GM23338 (cell line): ENCODE results near the gene DNAH6. TPM values are rescaled to one million over a fixed set of nuclear protein-coding genes. Genes with fewer than 3 reads are reported as not detected.

Experiments
- ATAC-seq: fragments of 200-7000 bp; cut with Tn5 transposase; 3 replicates; pipeline ENCODE4 v1.9.1; 2020
- DNase-seq: peaks from one replicate; pipeline ENCODE4 v3.0.0-alpha.2; 2015; ENCODE audit warnings: low spot score
- H2AFZ ChIP-seq: fragments of 200-600 bp; sonication (generic); 2 replicates; pipeline ENCODE4 v1.8.0; 2016; ENCODE audit warnings: antibody characterized with exemption, mild to moderate bottlenecking, moderate library complexity
- H3F3A ChIP-seq: fragments of 200-600 bp; sonication (generic); replicated peaks from 2 replicates; pipeline ENCODE4 v1.8.0; 2017; ENCODE audit warnings: antibody characterized with exemption, mixed run types, low read depth
- H3K27ac ChIP-seq: fragments of 200-600 bp; sonication (generic); 2 replicates; pipeline ENCODE4 v1.6.1; 2016; ENCODE audit warnings: low read depth
- H3K27me3 ChIP-seq: fragments of 200-600 bp; sonication (generic); 2 replicates; pipeline ENCODE4 v1.8.0; 2016; ENCODE audit warnings: mild to moderate bottlenecking, mixed run types, moderate library complexity; ENCODE audit not compliant: insufficient read depth
- H3K36me3 ChIP-seq: fragments of 200-600 bp; sonication (generic); 2 replicates; pipeline ENCODE4 v1.8.0; 2016; ENCODE audit warnings: mild to moderate bottlenecking; ENCODE audit not compliant: insufficient read depth
- H3K4me1 ChIP-seq: fragments of 200-600 bp; sonication (generic); 2 replicates; pipeline ENCODE4 v1.8.0; 2016; ENCODE audit warnings: mild to moderate bottlenecking, moderate library complexity; ENCODE audit not compliant: insufficient read depth
- H3K4me2 ChIP-seq: fragments of 200-600 bp; sonication (generic); 2 replicates; pipeline ENCODE4 v1.7.1; 2017; ENCODE audit warnings: mixed run types
- H3K4me3 ChIP-seq: fragments of 200-600 bp; sonication (generic); 2 replicates; pipeline ENCODE4 v1.6.1; 2016; ENCODE audit warnings: mixed run types
- H3K79me2 ChIP-seq: fragments of 200-600 bp; sonication (generic); replicated peaks from 2 replicates; pipeline ENCODE4 v1.8.0; 2017; ENCODE audit warnings: mild to moderate bottlenecking; ENCODE audit not compliant: insufficient read depth
- H3K9me2 ChIP-seq: fragments of 200-600 bp; sonication (generic); 2 replicates; pipeline ENCODE4 v1.8.0; 2017; ENCODE audit not compliant: insufficient read depth
- H4K20me1 ChIP-seq: fragments of 200-600 bp; sonication (generic); replicated peaks from 2 replicates; pipeline ENCODE4 v1.8.0; 2017; ENCODE audit warnings: mild to moderate bottlenecking; ENCODE audit not compliant: insufficient read depth
- H3K27ac Mint-ChIP-seq: 2 replicates; pipeline ENCODE4 v1.8.0; 2020; ENCODE audit warnings: inconsistent platforms, mild to moderate bottlenecking, moderate library complexity, mixed read lengths
- H3K27me3 Mint-ChIP-seq: 3 replicates; pipeline ENCODE4 v1.8.0; 2022; ENCODE audit warnings: low read depth, mild to moderate bottlenecking, moderate library complexity, mixed read lengths, inconsistent platforms; ENCODE audit not compliant: insufficient read depth, poor library complexity
- H3K36me3 Mint-ChIP-seq: 3 replicates; pipeline ENCODE4 v1.8.0; 2021; ENCODE audit warnings: low read depth, mild to moderate bottlenecking, inconsistent platforms, moderate library complexity, mixed read lengths
- H3K4me1 Mint-ChIP-seq: 3 replicates; pipeline ENCODE4 v1.8.0; 2020; ENCODE audit warnings: mild to moderate bottlenecking, inconsistent platforms, mixed read lengths
- H3K4me3 Mint-ChIP-seq: 3 replicates; pipeline ENCODE4 v1.8.0; 2021; ENCODE audit warnings: moderate library complexity, mild to moderate bottlenecking, inconsistent platforms, mixed read lengths
- H3K9me3 Mint-ChIP-seq: 3 replicates; pipeline ENCODE4 v1.8.0; 2020; ENCODE audit warnings: moderate library complexity, mild to moderate bottlenecking, inconsistent platforms, mixed read lengths
- CREB1 ChIP-seq: fragments of 250-450 bp; sonication (Bioruptor Pico); IDR thresholded peaks from 2 replicates; pipeline ENCODE4 v1.5.0; 2020; ENCODE audit warnings: low read depth, mild to moderate bottlenecking, moderate library complexity
- EZH2 ChIP-seq: fragments of 200-600 bp; sonication (generic); IDR thresholded peaks from one replicate; pipeline ENCODE4 v1.8.0; 2017; ENCODE audit warnings: antibody characterized with exemption, mild to moderate bottlenecking, low read depth; ENCODE audit not compliant: unreplicated experiment
- EZH2phosphoT487 ChIP-seq: fragments of 200-600 bp; sonication (generic); IDR thresholded peaks from one replicate; pipeline ENCODE4 v1.8.1; 2018; ENCODE audit warnings: antibody characterized with exemption; ENCODE audit not compliant: unreplicated experiment
- JUNB ChIP-seq: IDR thresholded peaks from one replicate; pipeline ENCODE4 v1.6.1; 2016; ENCODE audit warnings: antibody characterized with exemption; ENCODE audit not compliant: unreplicated experiment
- NANOG ChIP-seq: IDR thresholded peaks from 2 replicates; pipeline ENCODE4 v1.6.1; 2016; ENCODE audit warnings: antibody characterized with exemption, borderline replicate concordance
- POLR2AphosphoS5 ChIP-seq: IDR thresholded peaks from 2 replicates; pipeline ENCODE4 v1.6.1; 2016; ENCODE audit warnings: antibody characterized with exemption, low read depth
- STAT1 ChIP-seq: IDR thresholded peaks from one replicate; pipeline ENCODE4 v1.6.1; 2016; ENCODE audit warnings: antibody characterized with exemption; ENCODE audit not compliant: unreplicated experiment
- ZNF114 ChIP-seq: fragments of 250-450 bp; sonication (Bioruptor Pico); IDR thresholded peaks from 2 replicates; pipeline ENCODE4 v1.5.0; 2020; ENCODE audit warnings: mild to moderate bottlenecking, moderate library complexity
- ZNF331 ChIP-seq: fragments of 250-450 bp; sonication (Bioruptor Pico); IDR thresholded peaks from 2 replicates; pipeline ENCODE4 v1.5.0; 2020; ENCODE audit warnings: low read depth, mild to moderate bottlenecking, moderate library complexity
- polyA plus RNA-seq: library from polyadenylated mRNA; unstranded; fragments of >200 nt; fragmentation: Nextera tagmentation; extraction: Ambion mirVana; gene quantifications from 2 replicates; pipeline ENCODE4 v1.2.1, GENCODE V29; 2016
- total RNA-seq: library from RNA; depleted of rRNA; stranded (reverse); fragments of >200 nt; shearing (Covaris generic); gene quantifications from 2 replicates; pipeline ENCODE4 v1.2.3, GENCODE V29; 2014
- TF ChIP-seq, protein P1 (sequence below), 2 experiments: fragments of 200-600 bp in 1 of 2; sonication (generic) in 1 of 2; conservative IDR thresholded peaks; 2 replicates each; pipeline versions ENCODE4 v1.5.1 to v1.6.1; 2016 to 2017; ENCODE audit warnings: antibody characterized with exemption in 2 of 2, low read depth in 2 of 2, mild to moderate bottlenecking in 2 of 2, moderate library complexity in 1 of 2
- TF ChIP-seq, protein P2 (sequence below): fragments of 250-450 bp; sonication (Bioruptor Pico); IDR thresholded peaks from 2 replicates; pipeline ENCODE4 v1.5.0; 2020; ENCODE audit warnings: mild to moderate bottlenecking, moderate library complexity
- TF ChIP-seq, protein P3 (sequence below): IDR thresholded peaks from 2 replicates; pipeline ENCODE4 v1.6.1; 2016; ENCODE audit warnings: antibody characterized with exemption
- TF ChIP-seq, protein P4 (sequence below): IDR thresholded peaks from one replicate; pipeline ENCODE4 v1.6.1; 2018; ENCODE audit warnings: antibody characterized with exemption; ENCODE audit not compliant: unreplicated experiment

Gene DNAH6
- total and polyA plus RNA-seq, 2 experiments from 2014 or later = 0.27 to 0.31 TPM

DNA sequence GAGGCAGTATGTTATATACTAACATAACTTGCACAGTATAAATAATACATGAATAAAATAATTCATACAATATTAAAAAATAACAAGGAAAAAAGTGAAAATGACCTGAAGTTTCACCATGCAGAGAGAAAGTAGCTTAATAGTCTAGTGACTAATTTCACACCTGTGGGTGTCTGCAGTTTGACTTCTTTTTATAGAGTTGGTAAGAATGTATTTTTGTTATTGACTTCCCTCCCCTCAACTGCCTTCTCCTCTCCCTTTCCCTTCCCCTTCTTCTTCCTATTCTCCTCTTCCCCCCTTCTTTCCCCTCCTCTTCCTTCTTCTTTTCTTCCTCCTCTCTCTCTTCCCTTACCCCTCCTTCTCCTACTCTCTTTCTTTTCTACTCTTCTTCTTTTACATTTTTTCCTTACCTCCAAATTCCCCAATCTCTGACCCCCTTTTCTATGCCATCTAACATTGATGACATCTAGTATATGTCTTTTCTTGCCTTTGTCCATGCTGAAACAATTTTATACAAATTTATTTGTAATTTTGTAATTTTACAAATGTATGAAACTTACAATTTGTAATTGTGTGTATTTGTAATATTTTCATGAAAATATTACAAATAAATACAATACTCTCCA is 3.1 kb downstream of the DNAH6 start:
- TF ChIP-seq CREB1 (no peak), ZNF331 (CRISPR knock-in tag) (no peak), POLR2AphosphoS5 (no peak), JUNB (no peak), STAT1 (no peak), ZNF114 (CRISPR knock-in tag) (no peak), EZH2phosphoT487 (no peak), EZH2 (no peak), NANOG (no peak)
- TF ChIP-seq, protein P1, sequence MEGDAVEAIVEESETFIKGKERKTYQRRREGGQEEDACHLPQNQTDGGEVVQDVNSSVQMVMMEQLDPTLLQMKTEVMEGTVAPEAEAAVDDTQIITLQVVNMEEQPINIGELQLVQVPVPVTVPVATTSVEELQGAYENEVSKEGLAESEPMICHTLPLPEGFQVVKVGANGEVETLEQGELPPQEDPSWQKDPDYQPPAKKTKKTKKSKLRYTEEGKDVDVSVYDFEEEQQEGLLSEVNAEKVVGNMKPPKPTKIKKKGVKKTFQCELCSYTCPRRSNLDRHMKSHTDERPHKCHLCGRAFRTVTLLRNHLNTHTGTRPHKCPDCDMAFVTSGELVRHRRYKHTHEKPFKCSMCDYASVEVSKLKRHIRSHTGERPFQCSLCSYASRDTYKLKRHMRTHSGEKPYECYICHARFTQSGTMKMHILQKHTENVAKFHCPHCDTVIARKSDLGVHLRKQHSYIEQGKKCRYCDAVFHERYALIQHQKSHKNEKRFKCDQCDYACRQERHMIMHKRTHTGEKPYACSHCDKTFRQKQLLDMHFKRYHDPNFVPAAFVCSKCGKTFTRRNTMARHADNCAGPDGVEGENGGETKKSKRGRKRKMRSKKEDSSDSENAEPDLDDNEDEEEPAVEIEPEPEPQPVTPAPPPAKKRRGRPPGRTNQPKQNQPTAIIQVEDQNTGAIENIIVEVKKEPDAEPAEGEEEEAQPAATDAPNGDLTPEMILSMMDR (conservative IDR thresholded peaks at IDR 0.05; ENCODE audit: low read depth in 2 of 2) = no peak
- TF ChIP-seq, protein P2, sequence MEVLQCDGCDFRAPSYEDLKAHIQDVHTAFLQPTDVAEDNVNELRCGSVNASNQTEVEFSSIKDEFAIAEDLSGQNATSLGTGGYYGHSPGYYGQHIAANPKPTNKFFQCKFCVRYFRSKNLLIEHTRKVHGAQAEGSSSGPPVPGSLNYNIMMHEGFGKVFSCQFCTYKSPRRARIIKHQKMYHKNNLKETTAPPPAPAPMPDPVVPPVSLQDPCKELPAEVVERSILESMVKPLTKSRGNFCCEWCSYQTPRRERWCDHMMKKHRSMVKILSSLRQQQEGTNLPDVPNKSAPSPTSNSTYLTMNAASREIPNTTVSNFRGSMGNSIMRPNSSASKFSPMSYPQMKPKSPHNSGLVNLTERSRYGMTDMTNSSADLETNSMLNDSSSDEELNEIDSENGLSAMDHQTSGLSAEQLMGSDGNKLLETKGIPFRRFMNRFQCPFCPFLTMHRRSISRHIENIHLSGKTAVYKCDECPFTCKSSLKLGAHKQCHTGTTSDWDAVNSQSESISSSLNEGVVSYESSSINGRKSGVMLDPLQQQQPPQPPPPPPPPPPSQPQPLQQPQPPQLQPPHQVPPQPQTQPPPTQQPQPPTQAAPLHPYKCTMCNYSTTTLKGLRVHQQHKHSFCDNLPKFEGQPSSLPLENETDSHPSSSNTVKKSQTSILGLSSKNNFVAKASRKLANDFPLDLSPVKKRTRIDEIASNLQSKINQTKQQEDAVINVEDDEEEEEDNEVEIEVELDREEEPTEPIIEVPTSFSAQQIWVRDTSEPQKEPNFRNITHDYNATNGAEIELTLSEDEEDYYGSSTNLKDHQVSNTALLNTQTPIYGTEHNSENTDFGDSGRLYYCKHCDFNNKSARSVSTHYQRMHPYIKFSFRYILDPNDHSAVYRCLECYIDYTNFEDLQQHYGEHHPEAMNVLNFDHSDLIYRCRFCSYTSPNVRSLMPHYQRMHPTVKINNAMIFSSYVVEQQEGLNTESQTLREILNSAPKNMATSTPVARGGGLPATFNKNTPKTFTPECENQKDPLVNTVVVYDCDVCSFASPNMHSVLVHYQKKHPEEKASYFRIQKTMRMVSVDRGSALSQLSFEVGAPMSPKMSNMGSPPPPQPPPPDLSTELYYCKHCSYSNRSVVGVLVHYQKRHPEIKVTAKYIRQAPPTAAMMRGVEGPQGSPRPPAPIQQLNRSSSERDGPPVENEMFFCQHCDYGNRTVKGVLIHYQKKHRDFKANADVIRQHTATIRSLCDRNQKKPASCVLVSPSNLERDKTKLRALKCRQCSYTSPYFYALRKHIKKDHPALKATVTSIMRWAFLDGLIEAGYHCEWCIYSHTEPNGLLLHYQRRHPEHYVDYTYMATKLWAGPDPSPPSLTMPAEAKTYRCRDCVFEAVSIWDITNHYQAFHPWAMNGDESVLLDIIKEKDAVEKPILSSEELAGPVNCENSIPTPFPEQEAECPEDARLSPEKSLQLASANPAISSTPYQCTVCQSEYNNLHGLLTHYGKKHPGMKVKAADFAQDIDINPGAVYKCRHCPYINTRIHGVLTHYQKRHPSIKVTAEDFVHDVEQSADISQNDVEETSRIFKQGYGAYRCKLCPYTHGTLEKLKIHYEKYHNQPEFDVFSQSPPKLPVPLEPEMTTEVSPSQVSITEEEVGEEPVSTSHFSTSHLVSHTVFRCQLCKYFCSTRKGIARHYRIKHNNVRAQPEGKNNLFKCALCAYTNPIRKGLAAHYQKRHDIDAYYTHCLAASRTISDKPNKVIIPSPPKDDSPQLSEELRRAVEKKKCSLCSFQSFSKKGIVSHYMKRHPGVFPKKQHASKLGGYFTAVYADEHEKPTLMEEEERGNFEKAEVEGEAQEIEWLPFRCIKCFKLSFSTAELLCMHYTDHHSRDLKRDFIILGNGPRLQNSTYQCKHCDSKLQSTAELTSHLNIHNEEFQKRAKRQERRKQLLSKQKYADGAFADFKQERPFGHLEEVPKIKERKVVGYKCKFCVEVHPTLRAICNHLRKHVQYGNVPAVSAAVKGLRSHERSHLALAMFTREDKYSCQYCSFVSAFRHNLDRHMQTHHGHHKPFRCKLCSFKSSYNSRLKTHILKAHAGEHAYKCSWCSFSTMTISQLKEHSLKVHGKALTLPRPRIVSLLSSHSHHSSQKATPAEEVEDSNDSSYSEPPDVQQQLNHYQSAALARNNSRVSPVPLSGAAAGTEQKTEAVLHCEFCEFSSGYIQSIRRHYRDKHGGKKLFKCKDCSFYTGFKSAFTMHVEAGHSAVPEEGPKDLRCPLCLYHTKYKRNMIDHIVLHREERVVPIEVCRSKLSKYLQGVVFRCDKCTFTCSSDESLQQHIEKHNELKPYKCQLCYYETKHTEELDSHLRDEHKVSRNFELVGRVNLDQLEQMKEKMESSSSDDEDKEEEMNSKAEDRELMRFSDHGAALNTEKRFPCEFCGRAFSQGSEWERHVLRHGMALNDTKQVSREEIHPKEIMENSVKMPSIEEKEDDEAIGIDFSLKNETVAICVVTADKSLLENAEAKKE (CRISPR knock-in tag) = no peak
- TF ChIP-seq, protein P3, sequence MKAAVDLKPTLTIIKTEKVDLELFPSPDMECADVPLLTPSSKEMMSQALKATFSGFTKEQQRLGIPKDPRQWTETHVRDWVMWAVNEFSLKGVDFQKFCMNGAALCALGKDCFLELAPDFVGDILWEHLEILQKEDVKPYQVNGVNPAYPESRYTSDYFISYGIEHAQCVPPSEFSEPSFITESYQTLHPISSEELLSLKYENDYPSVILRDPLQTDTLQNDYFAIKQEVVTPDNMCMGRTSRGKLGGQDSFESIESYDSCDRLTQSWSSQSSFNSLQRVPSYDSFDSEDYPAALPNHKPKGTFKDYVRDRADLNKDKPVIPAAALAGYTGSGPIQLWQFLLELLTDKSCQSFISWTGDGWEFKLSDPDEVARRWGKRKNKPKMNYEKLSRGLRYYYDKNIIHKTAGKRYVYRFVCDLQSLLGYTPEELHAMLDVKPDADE = no peak
- TF ChIP-seq, protein P4, sequence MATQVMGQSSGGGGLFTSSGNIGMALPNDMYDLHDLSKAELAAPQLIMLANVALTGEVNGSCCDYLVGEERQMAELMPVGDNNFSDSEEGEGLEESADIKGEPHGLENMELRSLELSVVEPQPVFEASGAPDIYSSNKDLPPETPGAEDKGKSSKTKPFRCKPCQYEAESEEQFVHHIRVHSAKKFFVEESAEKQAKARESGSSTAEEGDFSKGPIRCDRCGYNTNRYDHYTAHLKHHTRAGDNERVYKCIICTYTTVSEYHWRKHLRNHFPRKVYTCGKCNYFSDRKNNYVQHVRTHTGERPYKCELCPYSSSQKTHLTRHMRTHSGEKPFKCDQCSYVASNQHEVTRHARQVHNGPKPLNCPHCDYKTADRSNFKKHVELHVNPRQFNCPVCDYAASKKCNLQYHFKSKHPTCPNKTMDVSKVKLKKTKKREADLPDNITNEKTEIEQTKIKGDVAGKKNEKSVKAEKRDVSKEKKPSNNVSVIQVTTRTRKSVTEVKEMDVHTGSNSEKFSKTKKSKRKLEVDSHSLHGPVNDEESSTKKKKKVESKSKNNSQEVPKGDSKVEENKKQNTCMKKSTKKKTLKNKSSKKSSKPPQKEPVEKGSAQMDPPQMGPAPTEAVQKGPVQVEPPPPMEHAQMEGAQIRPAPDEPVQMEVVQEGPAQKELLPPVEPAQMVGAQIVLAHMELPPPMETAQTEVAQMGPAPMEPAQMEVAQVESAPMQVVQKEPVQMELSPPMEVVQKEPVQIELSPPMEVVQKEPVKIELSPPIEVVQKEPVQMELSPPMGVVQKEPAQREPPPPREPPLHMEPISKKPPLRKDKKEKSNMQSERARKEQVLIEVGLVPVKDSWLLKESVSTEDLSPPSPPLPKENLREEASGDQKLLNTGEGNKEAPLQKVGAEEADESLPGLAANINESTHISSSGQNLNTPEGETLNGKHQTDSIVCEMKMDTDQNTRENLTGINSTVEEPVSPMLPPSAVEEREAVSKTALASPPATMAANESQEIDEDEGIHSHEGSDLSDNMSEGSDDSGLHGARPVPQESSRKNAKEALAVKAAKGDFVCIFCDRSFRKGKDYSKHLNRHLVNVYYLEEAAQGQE = no peak
- Mint-ChIP-seq H3K27me3 (peaks cover 3% of the 10 kb centered on the region), H3K9me3 (no peaks in the 10 kb centered on the region), H3K4me3 (no peak overlapping the region), H3K4me1 (peaks cover 4% of the 10 kb centered on the region; the same call in 2 of the 3 replicates), H3K27ac (no peak overlapping the region), H3K36me3 (no peaks in the 10 kb centered on the region)
- no peaks in the 10 kb centered on the region for H3K4me1 ChIP-seq
- H4K20me1 ChIP-seq = no peaks in the 10 kb centered on the region
- H3K4me3 ChIP-seq = no peak overlapping the region
- no peaks in the 10 kb centered on the region for H3K79me2 ChIP-seq
- H3K9me2 ChIP-seq = no peaks in the 10 kb centered on the region
- no peak overlapping the region for H2AFZ ChIP-seq
- ATAC-seq = no peak
- no peak overlapping the region for H3K27ac ChIP-seq
- H3K4me2 ChIP-seq = no peak overlapping the region
- no peak for DNase-seq
- peaks cover 8% of the 10 kb centered on the region; the same call in 1 of the 2 replicates for H3K27me3 ChIP-seq
- no peaks in the 10 kb centered on the region for H3F3A ChIP-seq
- no peaks in the 10 kb centered on the region for H3K36me3 ChIP-seq
